Endothelial cell (in vitro differentiated cells): ENCODE measurements around the gene EEF1A2. TPM values are rescaled to one million over a fixed set of nuclear protein-coding genes. Genes with fewer than 3 reads are reported as not detected.
"Not testable (repeated sequence)": the region's sequence is repeated elsewhere in the genome, so short reads cannot be mapped to it uniquely, and the experiment has no call there.

Experiments
- DNase-seq: peaks from one replicate; pipeline ENCODE4 v3.0.0; 2021; ENCODE audit warnings: low spot score
- H3K27ac Mint-ChIP-seq: one replicate; pipeline ENCODE4 v1.8.0; 2021; ENCODE audit warnings: mixed read lengths, inconsistent platforms; ENCODE audit not compliant: unreplicated experiment
- H3K27me3 Mint-ChIP-seq: one replicate; pipeline ENCODE4 v1.8.0; 2021; ENCODE audit warnings: mild to moderate bottlenecking, moderate library complexity, mixed read lengths, inconsistent platforms; ENCODE audit not compliant: unreplicated experiment
- H3K36me3 Mint-ChIP-seq: one replicate; pipeline ENCODE4 v1.8.0; 2021; ENCODE audit warnings: mild to moderate bottlenecking, low read depth, mixed read lengths, inconsistent platforms; ENCODE audit not compliant: unreplicated experiment
- H3K4me1 Mint-ChIP-seq: one replicate; pipeline ENCODE4 v1.8.0; 2021; ENCODE audit warnings: mild to moderate bottlenecking, mixed read lengths, inconsistent platforms; ENCODE audit not compliant: unreplicated experiment
- H3K4me3 Mint-ChIP-seq: one replicate; pipeline ENCODE4 v1.8.0; 2021; ENCODE audit warnings: mild to moderate bottlenecking, mixed read lengths, inconsistent platforms; ENCODE audit not compliant: unreplicated experiment
- H3K9me3 Mint-ChIP-seq: one replicate; pipeline ENCODE4 v1.8.0; 2021; ENCODE audit warnings: mixed read lengths, inconsistent platforms; ENCODE audit not compliant: unreplicated experiment
- CTCF ChIP-seq: fragments of 200-600 bp; sonication (generic); IDR thresholded peaks from one replicate; pipeline ENCODE4 v1.5.0; 2021; ENCODE audit warnings: antibody characterized with exemption; ENCODE audit not compliant: unreplicated experiment
- total RNA-seq: library from RNA; stranded (reverse); fragmentation: NEBNext Ultra II Directional; extraction: Animal tissue kit (Norgen Biotek cat#: 25700); gene quantifications from one replicate; pipeline ENCODE4 v1.2.1, GENCODE V29; 2021; ENCODE audit not compliant: unreplicated experiment

Gene EEF1A2
- total RNA-seq, 1 donor from 2014 or later = 0.31 TPM

GRCh38 chr20:63483834-63484233 lies 15.0 kb downstream of the EEF1A2 start:
- no peaks in the 10 kb centered on the region for H3K4me1 Mint-ChIP-seq
- H3K27ac Mint-ChIP-seq = no peak overlapping the region
- no peaks in the 10 kb centered on the region for H3K9me3 Mint-ChIP-seq
- DNase-seq = no peak
- no peak overlapping the region for H3K4me3 Mint-ChIP-seq
- no peaks in the 10 kb centered on the region for H3K36me3 Mint-ChIP-seq
- H3K27me3 Mint-ChIP-seq = peaks cover 5% of the 10 kb centered on the region
- TF ChIP-seq CTCF = no peak

- no peaks in the 10 kb centered on the region for H3K36me3 Mint-ChIP-seq
- H3K27ac Mint-ChIP-seq = no peak overlapping the region
- H3K4me1 Mint-ChIP-seq = no peaks in the 10 kb centered on the region
- no peak for TF ChIP-seq CTCF
- H3K27me3 Mint-ChIP-seq = peaks cover 7% of the 10 kb centered on the region
- no peak for DNase-seq
- no peaks in the 10 kb centered on the region for H3K9me3 Mint-ChIP-seq
- H3K4me3 Mint-ChIP-seq = no peak overlapping the region
Measured at GRCh38 chr20:63482021-63482587, 16.8 kb downstream of the EEF1A2 start.

- TF ChIP-seq CTCF = no peak
- Mint-ChIP-seq H3K27ac (no peak overlapping the region), H3K9me3 (no peaks in the 10 kb centered on the region), H3K36me3 (no peaks in the 10 kb centered on the region), H3K4me1 (no peaks in the 10 kb centered on the region), H3K27me3 (peaks cover 7% of the 10 kb centered on the region), H3K4me3 (no peak overlapping the region)
- no peak for DNase-seq
Measured at GRCh38 chr20:63481503-63481902, 17.4 kb downstream of the EEF1A2 start.

GRCh38 chr20:63479695-63480419 lies 19.0 kb downstream of the EEF1A2 start:
- H3K27me3 Mint-ChIP-seq, DNase-seq, H3K27ac Mint-ChIP-seq, H3K9me3 Mint-ChIP-seq, H3K36me3 Mint-ChIP-seq, H3K4me1 Mint-ChIP-seq, H3K4me3 Mint-ChIP-seq: not testable (repeated sequence)

GRCh38 chr20:63478346-63479302 lies 20.3 kb downstream of the EEF1A2 start:
- H3K27ac Mint-ChIP-seq = no peak overlapping the region
- no peaks in the 10 kb centered on the region for H3K4me1 Mint-ChIP-seq
- no peak for TF ChIP-seq CTCF
- H3K9me3 Mint-ChIP-seq = no peaks in the 10 kb centered on the region
- H3K27me3 Mint-ChIP-seq = peaks cover 7% of the 10 kb centered on the region
- no peak for DNase-seq
- no peak overlapping the region for H3K4me3 Mint-ChIP-seq
- no peaks in the 10 kb centered on the region for H3K36me3 Mint-ChIP-seq
